ENCODE measurements around the gene DLG4.

GRCh38 chr17:7156342-7156940 lies 63.2 kb downstream of the DLG4 start:
- TF ChIP-seq CTCF (IDR thresholded peaks at IDR 0.05) (no peak), POLR2A (IDR thresholded peaks at IDR 0.05) (no peak), EP300 (IDR thresholded peaks at IDR 0.05) (no peak)

All from ovary (tissue), 3 donors.